ENCODE measurements around the gene IFT122.
"Not testable (repeated sequence)": the region's sequence is repeated elsewhere in the genome, so short reads cannot be mapped to it uniquely, and the experiment has no call there.

IFT122 gene

DNA sequence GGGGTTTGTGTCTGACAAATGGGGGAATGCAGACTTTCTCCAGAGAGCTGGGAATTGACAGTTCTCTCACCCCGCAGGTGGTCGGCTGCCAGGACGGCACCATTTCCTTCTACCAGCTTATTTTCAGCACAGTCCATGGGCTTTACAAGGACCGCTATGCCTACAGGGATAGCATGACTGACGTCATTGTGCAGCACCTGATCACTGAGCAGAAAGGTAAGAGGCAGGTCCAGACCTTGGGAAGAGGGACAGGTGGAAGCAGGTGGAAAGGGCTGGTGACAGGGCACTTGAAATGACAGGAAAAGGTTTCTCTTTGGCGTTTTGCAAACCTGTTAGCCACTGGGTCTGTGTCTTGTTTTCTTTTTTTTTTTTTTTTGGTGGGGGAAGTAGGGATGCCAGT lies 36.6 kb downstream of the IFT122 start:
- TF ChIP-seq, protein P1, sequence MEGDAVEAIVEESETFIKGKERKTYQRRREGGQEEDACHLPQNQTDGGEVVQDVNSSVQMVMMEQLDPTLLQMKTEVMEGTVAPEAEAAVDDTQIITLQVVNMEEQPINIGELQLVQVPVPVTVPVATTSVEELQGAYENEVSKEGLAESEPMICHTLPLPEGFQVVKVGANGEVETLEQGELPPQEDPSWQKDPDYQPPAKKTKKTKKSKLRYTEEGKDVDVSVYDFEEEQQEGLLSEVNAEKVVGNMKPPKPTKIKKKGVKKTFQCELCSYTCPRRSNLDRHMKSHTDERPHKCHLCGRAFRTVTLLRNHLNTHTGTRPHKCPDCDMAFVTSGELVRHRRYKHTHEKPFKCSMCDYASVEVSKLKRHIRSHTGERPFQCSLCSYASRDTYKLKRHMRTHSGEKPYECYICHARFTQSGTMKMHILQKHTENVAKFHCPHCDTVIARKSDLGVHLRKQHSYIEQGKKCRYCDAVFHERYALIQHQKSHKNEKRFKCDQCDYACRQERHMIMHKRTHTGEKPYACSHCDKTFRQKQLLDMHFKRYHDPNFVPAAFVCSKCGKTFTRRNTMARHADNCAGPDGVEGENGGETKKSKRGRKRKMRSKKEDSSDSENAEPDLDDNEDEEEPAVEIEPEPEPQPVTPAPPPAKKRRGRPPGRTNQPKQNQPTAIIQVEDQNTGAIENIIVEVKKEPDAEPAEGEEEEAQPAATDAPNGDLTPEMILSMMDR (IDR thresholded peaks at IDR 0.05; ENCODE audit: low read depth, low read length) = no peak
- no peak overlapping the region for H3K4me3 ChIP-seq (replicated peaks in 1 of 2; ENCODE audit: low read depth in 2 of 2, low read length in 2 of 2)
- DNase-seq (ENCODE audit: low read depth in 2 of 2) = no peak

DNA sequence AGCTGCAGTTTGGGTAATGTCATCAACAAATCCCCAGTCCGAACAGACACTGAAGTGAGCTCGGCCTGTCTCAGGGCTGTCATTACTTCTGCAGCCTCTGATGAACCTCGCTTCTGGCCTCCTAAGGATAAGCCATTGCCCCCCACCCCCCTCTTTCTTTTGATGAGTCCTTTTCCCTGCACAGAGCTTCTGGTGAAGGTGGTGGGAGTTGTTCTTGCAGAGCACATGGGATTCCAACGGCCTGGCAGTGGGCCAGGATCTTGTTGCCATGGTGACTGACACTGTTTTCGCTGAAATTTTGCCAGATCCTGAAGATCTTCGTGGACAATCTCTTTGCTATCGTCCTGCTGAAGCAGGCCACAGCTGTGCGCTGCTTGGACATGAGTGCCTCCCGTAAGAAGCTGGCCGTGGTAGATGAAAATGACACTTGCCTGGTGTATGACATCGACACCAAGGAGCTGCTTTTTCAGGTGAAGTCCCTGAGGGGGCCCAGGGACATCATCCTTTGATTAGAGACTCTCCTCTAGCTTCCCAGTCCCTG lies 41.3 kb downstream of the IFT122 start:
- DNase-seq (ENCODE audit: low read depth in 2 of 2) = peak; percentile 66 to 68
- not testable (repeated sequence) for H3K4me3 ChIP-seq (replicated peaks in 1 of 2; ENCODE audit: low read depth in 2 of 2, low read length in 2 of 2)

DNA sequence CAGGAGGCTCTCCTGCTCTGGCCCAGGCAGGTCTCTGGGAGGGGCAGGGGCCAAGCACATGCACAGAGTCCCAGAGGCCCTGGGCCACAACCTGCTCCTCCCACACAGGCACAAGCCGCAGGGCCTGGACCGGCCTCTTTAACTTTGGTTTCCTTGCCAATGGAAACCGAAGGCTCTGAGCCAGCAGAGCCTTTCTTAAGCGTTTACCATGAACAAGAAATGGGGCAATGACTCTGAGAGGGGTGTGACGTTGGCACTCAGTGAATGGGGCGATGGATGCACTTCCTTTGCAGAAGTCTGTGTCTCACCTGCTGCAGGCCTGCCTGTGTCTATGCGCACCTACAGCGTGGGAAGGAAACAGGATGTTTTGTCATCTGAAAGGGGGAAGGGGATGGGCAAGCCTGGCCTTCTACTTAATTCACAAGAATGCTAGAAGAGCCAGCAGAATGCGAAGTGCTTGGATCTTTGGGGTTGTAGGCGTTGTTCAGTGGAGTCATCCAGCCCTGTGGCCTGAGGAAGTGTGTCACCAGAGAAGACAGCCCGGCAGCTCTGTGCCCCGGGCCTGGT lies 41.8 kb downstream of the IFT122 start:
- DNase-seq (ENCODE audit: low read depth in 2 of 2) = peak; percentile 76 to 85
- no peak overlapping the region for H3K4me3 ChIP-seq (replicated peaks in 1 of 2; ENCODE audit: low read depth in 2 of 2, low read length in 2 of 2)
- TF ChIP-seq, protein P1 (IDR thresholded peaks at IDR 0.05; ENCODE audit: low read depth, low read length) = no peak

DNA sequence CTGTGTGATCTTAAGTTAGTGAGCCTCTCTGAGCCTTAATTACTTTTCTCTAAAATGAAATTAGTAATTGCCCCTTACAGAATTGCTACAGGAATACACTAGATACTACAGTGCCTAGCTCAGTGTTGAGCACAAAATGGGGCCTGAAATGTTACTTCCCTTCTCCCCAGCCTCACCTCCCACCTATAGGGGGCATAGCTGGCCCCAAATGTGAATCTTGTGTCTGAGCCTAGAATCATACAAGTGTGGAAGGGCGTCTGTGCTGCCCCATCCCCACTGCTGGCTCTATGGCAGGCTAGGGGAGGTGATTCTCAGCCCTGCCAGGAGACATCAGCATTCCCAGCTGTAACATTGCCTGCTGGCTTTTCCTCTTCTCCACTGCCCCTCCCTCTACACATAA lies 42.7 kb downstream of the IFT122 start:
- no peak overlapping the region for H3K4me3 ChIP-seq (replicated peaks in 1 of 2; ENCODE audit: low read depth in 2 of 2, low read length in 2 of 2)
- TF ChIP-seq, protein P1 (IDR thresholded peaks at IDR 0.05; ENCODE audit: low read depth, low read length) = peak; percentile 7
- no peak for DNase-seq (ENCODE audit: low read depth in 2 of 2)

DNA sequence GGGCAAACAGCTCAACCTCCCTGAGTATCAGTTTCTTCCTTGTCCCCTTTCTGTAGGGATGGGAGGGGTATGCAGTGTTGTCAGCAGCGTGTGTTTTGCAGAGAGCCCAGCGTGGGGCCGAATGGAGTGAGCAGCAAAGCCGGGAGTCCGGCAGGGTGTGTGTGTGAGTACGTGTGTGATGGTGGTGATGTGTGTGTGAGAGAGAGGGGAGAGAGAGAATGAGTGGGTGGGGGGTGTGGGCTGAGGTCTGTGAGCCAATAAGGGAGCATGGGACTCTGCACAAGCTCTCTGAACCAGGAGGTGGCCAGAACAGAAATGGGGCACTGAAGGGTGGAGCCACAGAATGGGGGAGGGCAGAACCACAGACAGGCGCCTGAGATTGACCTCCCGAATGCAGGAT lies 43.8 kb downstream of the IFT122 start:
- DNase-seq (ENCODE audit: low read depth in 2 of 2) = no peak
- TF ChIP-seq, protein P1 (IDR thresholded peaks at IDR 0.05; ENCODE audit: low read depth, low read length) = no peak
- H3K4me3 ChIP-seq (replicated peaks in 1 of 2; ENCODE audit: low read depth in 2 of 2, low read length in 2 of 2) = no peak overlapping the region

DNA sequence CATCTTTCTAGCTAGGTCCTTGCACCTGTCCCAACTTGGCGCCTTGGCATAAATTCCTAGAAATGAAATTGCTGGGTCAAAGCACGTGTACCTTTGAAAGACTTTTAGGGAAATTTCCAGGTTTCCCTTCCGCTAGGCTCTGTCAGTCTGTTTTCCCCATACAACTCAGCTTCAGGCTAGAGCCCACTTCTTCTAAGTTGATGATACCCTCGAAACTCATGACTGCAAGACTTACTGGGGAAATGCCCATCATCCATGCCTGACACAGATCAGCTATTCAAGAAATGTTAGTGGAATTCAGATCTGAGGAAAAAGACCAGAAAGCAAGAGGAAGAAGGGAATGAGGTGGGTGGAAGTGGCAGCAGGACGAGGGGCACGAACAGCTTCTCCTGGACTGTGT lies 45.1 kb downstream of the IFT122 start:
- DNase-seq (ENCODE audit: low read depth in 2 of 2); H3K4me3 ChIP-seq (replicated peaks in 1 of 2; ENCODE audit: low read depth in 2 of 2, low read length in 2 of 2): not testable (repeated sequence)

DNA sequence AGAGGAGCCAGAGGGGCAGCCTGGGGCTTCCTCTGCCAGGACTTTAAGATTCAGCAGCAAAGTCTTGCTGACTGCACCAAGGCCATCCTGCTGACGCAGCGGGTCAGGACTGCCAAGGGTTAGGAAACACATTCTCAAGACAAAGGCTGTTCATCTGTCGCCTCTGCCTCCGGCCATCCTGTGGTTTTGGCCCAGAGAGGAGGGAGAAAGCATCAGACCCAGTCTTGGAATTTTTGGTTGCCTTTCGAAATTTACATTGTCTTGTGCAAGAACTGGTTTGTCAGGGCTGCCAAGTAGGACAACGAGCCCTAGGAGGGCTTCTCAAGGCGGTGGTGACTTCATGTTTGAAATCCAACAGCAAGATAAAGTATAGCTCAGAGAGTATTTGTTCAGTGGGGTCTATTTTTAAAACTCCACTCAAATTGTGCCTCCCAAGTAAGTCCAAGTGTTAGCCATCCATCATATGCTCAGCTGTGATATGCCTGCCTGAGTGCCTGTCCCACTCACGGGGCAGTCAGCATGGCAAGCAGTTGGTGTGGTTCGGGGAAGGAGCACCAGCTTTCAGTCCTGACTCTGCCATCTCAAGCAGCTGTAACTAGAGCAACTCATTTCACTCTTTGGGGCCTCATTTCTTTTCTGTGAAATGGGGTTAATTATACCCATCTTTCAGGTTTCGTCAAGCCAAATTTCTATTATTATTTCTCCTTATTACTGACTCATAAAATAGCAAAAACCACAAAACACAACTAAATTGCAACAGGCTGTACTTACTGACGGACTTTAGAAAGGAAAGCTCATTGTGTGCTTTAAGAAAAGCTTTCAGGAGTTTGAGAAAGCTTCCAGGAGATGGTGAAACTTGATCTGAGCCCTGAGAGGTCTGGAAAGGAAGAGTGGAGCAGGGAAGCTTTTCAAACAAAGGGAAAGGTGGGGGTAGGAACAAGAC lies 46.0 kb downstream of the IFT122 start:
- TF ChIP-seq, protein P1 (IDR thresholded peaks at IDR 0.05; ENCODE audit: low read depth, low read length) = no peak
- peak; percentile 99 for DNase-seq (ENCODE audit: low read depth in 2 of 2)
- H3K4me3 ChIP-seq (replicated peaks in 1 of 2; ENCODE audit: low read depth in 2 of 2, low read length in 2 of 2) = peak overlapping the region in 1 of 2 donors; percentile 8
